MCF 10A (cell line): ENCODE data around the gene LMF1. TPM values are rescaled to one million over a fixed set of nuclear protein-coding genes. Genes with fewer than 3 reads are reported as not detected.

ENCODE experiments used
- BruUV-seq: library from RNA; stranded (reverse); fragments of 400-500 nt; replicated peaks from 2 replicates; lab custom pipeline; 2021; lab: Mats Ljungman, UMichigan
- CTCF ChIA-PET: fragments of 300-600 bp; sonication (Branson Sonifier 250); formaldehyde crosslinking; extraction: SDS; loops from one replicate; lab custom pipeline; 2021; ENCODE audit warnings: antibody characterized with exemption, inconsistent platforms; lab: Yijun Ruan, JAX
- POLR2A ChIA-PET: fragments of 300-600, 350-650 bp; sonication (Branson Sonifier 250); formaldehyde crosslinking; extraction: SDS; loops from one replicate; lab custom pipeline; 2020; ENCODE audit warnings: antibody characterized with exemption, inconsistent platforms; lab: Yijun Ruan, JAX
- DNase-seq: peaks from one replicate; pipeline ENCODE4 v3.0.0-alpha.2; 2018; ENCODE audit not compliant: unreplicated experiment
- H3K27ac Mint-ChIP-seq: one replicate; pipeline ENCODE4 v1.8.0; 2022; ENCODE audit warnings: mild to moderate bottlenecking, low read depth, mixed read lengths; ENCODE audit not compliant: unreplicated experiment
- H3K27me3 Mint-ChIP-seq: one replicate; pipeline ENCODE4 v1.8.0; 2022; ENCODE audit warnings: mixed read lengths; ENCODE audit not compliant: insufficient read depth, unreplicated experiment
- H3K36me3 Mint-ChIP-seq: one replicate; pipeline ENCODE4 v1.8.0; 2022; ENCODE audit warnings: mild to moderate bottlenecking, moderate library complexity, mixed read lengths; ENCODE audit not compliant: insufficient read depth, unreplicated experiment
- H3K4me1 Mint-ChIP-seq: one replicate; pipeline ENCODE4 v1.8.0; 2022; ENCODE audit warnings: mixed read lengths; ENCODE audit not compliant: insufficient read depth, unreplicated experiment
- H3K4me3 Mint-ChIP-seq: one replicate; pipeline ENCODE4 v1.8.0; 2022; ENCODE audit warnings: mild to moderate bottlenecking, moderate library complexity, mixed read lengths; ENCODE audit not compliant: unreplicated experiment
- H3K9me3 Mint-ChIP-seq: one replicate; pipeline ENCODE4 v1.8.0; 2022; ENCODE audit warnings: mixed read lengths; ENCODE audit not compliant: unreplicated experiment
- intact Hi-C: fragments of 100-400 bp; cut with micrococcal nuclease; formaldehyde crosslinking; loops from 2 replicates; pipeline ENCODE4 v1.14.1; 2022
- total RNA-seq: library from RNA; stranded (reverse); gene quantifications from 2 replicates; pipeline ENCODE4 v1.2.3, GENCODE V29; 2022
- TF ChIP-seq, protein P1 (sequence below): fragments of 200-600 bp; IDR thresholded peaks from one replicate; pipeline ENCODE4 v1.8.0; 2022; ENCODE audit warnings: antibody characterized with exemption, mild to moderate bottlenecking; ENCODE audit not compliant: unreplicated experiment

LMF1 gene
- total RNA-seq, 1 experiment from 2014 or later, result 9.9 TPM

DNA sequence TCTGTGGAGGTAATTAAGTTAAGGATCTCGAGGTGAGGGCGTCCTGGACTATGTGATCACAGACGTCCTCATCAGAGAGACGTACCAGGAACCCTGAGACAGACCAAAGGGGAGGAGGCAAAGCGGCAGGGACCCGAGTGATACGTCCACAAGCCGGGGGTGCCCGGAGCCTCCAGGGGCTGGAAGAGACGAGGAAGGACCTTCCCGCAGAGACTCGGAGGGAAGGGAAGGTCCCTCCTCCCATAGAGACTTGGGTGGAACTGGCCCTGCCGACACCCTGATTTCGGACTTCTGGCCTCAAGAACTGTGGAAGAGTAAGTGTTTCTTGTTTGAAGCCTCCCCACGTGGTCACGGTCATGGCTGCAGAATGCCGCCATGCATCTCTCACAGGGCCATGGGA is 30.8 kb downstream of the LMF1 start:
- no peaks in the 10 kb centered on the region for H3K27me3 Mint-ChIP-seq
- BruUV-seq, result no TSS peak
- no peak for DNase-seq
- TF ChIP-seq, protein P1, sequence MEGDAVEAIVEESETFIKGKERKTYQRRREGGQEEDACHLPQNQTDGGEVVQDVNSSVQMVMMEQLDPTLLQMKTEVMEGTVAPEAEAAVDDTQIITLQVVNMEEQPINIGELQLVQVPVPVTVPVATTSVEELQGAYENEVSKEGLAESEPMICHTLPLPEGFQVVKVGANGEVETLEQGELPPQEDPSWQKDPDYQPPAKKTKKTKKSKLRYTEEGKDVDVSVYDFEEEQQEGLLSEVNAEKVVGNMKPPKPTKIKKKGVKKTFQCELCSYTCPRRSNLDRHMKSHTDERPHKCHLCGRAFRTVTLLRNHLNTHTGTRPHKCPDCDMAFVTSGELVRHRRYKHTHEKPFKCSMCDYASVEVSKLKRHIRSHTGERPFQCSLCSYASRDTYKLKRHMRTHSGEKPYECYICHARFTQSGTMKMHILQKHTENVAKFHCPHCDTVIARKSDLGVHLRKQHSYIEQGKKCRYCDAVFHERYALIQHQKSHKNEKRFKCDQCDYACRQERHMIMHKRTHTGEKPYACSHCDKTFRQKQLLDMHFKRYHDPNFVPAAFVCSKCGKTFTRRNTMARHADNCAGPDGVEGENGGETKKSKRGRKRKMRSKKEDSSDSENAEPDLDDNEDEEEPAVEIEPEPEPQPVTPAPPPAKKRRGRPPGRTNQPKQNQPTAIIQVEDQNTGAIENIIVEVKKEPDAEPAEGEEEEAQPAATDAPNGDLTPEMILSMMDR, result no peak
- H3K9me3 Mint-ChIP-seq, result peaks cover 32% of the 10 kb centered on the region
- intact Hi-C loops, result no loop called here
- H3K27ac Mint-ChIP-seq, result no peak overlapping the region
- no peak overlapping the region for H3K4me3 Mint-ChIP-seq
- H3K36me3 Mint-ChIP-seq, result no peaks in the 10 kb centered on the region
- no peaks in the 10 kb centered on the region for H3K4me1 Mint-ChIP-seq
- POLR2A ChIA-PET, result no interaction called here
- CTCF ChIA-PET, result no interaction called here

DNA sequence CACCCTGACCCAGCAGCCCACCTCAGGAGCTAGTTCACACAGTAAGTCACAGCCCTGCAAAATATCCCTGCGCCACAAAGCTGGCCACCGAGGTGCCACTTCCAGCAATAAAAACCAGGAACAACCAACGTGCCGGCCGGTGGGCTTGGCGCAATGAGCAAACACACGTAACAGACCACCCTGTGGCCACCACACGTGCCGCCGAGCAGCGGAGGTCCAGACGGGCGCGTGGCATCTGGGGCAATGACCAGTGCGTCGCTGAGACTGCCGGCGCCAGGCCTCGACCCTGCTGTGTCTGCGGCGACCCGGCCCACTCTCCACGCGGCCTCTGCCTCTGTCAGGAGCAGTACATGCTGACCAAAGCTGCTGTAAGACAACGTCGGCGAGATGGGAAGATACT is 31.5 kb downstream of the LMF1 start:
- no peaks in the 10 kb centered on the region for H3K27me3 Mint-ChIP-seq
- TF ChIP-seq, protein P1, result no peak
- no peak for DNase-seq
- POLR2A ChIA-PET, result no interaction called here
- H3K4me3 Mint-ChIP-seq, result no peak overlapping the region
- no TSS peak for BruUV-seq
- intact Hi-C loops, result no loop called here
- H3K4me1 Mint-ChIP-seq, result no peaks in the 10 kb centered on the region
- no peak overlapping the region for H3K27ac Mint-ChIP-seq
- CTCF ChIA-PET, result no interaction called here
- no peaks in the 10 kb centered on the region for H3K36me3 Mint-ChIP-seq
- peaks cover 31% of the 10 kb centered on the region for H3K9me3 Mint-ChIP-seq

DNA sequence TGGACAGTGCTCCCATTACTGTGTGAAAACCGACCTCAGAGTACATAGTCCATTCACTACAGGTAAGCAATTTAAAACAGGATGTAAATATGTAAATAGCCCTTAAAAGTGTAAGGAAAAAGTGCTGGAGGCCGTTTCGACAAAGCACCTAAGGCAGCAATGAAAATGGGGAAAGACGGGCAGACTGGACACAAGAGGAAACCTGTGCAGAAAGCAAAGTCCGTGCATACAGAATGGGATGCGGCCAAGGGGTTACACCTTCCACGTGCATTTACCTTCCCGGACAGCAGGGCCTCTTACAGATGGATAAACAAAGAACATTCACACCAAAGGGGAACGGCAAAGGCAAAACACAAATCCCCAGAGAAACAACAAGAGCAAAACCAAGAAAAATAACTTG is 32.0 kb downstream of the LMF1 start:
- intact Hi-C loops, result no loop called here
- Mint-ChIP-seq H3K36me3 (no peaks in the 10 kb centered on the region), H3K27me3 (no peaks in the 10 kb centered on the region), H3K9me3 (peaks cover 26% of the 10 kb centered on the region), H3K4me1 (no peaks in the 10 kb centered on the region), H3K27ac (no peak overlapping the region), H3K4me3 (no peak overlapping the region)
- ChIA-PET CTCF (no interaction called here), POLR2A (no interaction called here)
- no TSS peak for BruUV-seq
- DNase-seq, result no peak
- TF ChIP-seq, protein P1, result no peak

DNA sequence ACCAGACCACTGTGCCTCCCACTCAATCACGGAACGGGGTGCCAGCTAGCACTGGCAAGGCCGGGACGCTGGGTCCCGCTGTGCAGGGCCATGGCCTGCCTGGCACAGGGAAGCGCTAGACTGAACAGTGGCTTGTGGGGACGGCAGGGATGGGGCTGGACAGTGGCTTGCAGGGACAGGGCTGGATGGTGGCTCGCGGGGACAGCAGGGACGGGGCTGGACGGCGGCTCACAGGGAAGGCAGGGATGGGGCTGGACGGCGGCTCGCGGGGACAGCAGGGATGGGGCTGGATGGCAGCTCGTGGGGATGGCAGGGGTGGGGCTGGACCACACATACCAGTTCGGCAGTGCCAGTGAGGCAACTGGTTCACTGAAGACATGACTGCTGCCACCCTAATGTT is 32.6 kb downstream of the LMF1 start:
- Mint-ChIP-seq H3K27me3 (no peaks in the 10 kb centered on the region), H3K9me3 (peaks cover 25% of the 10 kb centered on the region), H3K4me1 (no peaks in the 10 kb centered on the region), H3K36me3 (peaks cover 6% of the 10 kb centered on the region), H3K4me3 (no peak overlapping the region), H3K27ac (no peak overlapping the region)
- TF ChIP-seq, protein P1, result no peak
- CTCF ChIA-PET, result no interaction called here
- intact Hi-C loops, result no loop called here
- POLR2A ChIA-PET, result no interaction called here
- no TSS peak for BruUV-seq
- DNase-seq, result no peak
